ENCODE results near the gene PRELP.

Gene PRELP

DNA sequence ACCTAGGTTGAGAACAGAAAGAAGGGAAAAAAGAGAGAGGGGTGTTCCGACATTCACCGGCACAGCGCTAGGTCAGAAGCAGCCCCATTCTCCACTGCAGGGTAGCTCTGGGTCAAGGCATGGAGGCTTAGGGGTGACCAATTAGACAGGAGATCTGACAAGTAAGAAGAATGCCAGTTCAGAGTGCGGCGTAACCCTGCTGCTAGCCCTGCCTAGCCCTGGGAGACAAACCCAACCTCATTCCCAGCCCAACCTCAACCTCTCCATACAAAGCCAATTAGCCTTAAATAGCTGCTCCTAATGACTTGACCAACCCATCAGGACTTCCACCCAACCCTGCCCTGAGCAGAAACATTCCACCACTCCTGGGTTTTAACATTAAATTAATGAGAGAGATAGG lies 3.4 kb downstream of the PRELP start:
- no peak for DNase-seq

DNA sequence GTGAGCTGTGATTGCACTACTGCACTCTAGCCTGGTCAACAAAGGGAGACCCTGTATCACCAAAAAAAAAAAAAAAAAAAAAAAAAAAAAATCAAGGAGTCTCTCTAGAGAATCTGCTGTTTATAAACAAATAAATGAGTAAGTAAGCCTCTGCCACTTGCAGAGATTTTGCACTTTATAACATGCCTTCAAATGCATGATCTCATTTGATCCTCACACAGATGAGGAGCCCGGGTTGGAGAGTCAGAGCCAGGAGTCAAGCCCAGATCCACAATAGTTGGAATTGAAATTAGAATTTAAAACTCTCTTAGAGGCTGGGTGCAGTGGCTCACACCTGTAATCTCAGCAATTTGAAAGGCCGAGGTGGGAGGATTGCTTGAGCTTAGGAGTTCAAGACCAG lies 4.0 kb downstream of the PRELP start:
- no peak for DNase-seq

DNA sequence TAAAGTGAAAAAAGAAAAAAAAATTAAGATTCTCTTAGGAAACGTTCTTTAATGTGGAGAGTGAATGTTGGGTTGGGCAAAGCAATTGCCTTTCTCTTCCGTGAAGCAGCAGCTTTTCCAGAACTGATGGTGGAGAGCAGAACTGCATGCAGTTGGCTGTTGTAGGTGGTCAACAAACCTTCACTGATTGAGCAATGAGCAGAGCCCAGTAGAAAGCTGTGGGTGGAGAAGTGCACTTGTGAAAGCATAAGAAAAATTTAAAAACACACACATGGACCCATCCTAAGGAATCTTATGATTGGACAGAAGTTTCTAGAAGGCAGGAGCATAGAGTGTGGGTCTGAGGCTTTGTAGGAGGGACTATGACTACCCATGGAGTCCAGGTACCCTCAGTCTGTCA lies 4.5 kb downstream of the PRELP start:
- peak; percentile 64 for DNase-seq

DNA sequence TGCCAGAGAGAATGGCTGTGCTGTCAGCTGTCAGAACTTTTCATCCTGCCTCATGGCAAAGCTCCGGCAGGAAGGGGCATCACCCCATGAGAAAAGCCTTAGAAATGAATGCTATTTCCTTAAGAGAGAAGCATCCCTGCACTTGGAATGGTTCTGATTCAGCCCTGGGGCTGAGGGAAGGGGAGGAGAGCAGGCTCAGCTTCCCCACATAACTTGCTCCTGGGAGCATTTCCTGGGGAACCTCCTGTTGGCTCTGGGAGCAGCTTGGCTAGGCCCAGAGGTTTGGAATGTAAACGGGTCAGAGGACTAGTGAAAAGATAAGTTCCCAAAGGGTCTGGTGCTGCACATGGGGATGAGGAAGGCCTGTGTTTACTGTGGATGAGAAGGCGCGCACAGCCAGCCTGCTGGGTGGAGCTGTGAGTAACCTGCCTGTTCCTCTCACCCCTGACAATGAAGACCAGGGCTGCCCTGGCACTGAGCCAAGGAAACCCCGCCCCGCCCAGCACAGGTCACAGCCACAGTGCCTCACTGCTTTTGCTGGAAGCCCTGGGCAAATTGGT lies 5.0 kb downstream of the PRELP start:
- peak; percentile 97 for DNase-seq

DNA sequence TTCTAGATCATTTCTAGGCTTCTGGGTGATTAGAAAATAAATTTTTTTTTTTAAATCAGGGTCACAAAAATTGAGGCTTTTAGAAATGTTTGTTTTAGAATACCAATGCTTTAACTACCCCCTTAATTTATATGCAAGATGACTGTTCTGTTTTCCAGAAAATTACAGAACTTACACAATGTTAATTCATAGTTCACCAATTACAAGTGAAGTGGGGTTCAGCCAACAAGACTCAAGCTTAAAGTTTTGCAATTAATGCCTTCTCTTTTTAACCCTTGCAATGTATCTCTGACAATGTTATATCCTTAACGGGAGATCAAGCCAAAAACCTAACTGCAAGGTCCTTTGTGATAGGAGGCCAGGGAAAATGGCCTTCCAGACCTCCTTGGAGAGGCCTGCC lies 5.6 kb downstream of the PRELP start:
- no peak for DNase-seq

GRCh38 chr1:203486618-203487370 lies 11.2 kb downstream of the PRELP start:
- no peak for DNase-seq

DNA sequence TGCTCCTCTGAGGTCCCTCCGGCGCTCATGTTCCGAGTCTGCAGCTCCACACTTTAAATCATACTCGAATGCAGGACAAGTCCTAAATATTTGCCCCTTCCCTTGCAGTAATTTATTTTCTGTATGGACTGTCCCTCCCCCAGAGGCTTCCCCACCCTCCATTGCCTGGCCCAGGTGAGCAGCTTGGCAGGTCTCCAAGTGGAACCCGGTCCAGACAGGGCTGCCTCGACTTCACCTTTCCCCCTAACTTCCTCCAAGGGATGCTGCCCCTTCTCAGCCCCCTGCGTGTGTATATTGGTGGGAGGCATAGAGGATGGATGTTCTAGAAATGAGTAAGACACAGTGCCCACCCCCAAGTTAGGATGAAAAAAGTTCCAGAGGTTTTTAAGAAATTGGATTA lies 12.9 kb downstream of the PRELP start:
- DNase-seq, result no peak

DNA sequence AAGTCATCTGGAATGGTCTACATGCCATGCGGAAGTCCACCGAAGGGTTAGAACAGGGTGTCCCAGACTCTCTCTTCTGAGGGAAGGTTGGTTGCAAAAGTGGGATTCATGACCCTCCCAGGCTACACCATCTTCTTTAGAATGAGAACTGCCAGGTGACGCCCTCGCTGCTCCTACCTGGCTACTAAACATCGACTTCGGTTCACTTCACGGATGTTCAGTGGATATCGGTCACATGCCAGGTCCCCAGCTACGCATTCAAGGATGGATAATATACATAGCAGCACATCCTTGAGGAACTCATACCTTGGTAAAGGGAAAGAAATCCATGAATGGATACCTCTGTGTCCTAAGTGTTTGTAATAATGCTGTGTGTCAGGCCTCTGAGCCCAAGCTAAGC lies 15.0 kb downstream of the PRELP start:
- no peak for DNase-seq

DNA sequence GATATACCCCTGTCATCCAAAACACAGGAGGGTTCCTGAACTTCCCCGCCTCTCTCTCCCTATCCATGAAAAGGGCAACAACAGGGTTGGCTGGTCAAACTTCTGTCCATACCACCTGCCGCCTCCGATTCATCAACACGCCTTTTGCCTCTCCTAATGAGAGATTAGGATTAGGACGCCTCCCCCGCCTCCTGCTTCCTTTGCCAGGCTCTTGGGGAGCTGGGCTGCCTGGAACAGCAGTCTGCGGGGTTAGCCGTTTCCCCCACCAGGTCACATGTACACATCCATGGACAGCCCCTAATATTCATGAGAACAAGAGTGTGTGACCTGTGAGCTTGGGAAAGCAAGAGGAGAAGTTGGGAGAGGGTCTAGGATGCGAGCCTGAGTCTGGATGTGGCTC lies 16.1 kb downstream of the PRELP start:
- DNase-seq, result no peak

- no peak for DNase-seq
Measured at GRCh38 chr1:203492082-203492747, 16.6 kb downstream of the PRELP start.

DNA sequence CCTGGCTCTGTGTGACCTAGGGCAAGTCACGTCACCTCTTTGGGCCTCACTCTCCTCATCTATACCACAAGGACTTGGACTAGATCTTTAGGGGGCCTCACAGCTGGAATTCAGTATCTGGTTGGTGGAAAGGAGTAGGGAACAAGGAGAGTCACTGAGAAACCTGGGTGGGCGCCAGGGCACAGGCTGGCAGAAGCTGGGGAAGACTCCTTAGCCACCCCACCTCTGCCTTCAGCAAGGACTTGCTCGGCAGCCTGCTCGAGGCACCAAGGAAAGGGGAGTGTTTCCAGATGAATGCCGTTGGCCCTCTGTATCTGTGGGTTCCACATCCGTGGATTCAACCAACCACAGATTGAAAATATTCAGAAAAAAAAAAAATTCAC lies 17.1 kb downstream of the PRELP start:
- DNase-seq, result no peak

DNA sequence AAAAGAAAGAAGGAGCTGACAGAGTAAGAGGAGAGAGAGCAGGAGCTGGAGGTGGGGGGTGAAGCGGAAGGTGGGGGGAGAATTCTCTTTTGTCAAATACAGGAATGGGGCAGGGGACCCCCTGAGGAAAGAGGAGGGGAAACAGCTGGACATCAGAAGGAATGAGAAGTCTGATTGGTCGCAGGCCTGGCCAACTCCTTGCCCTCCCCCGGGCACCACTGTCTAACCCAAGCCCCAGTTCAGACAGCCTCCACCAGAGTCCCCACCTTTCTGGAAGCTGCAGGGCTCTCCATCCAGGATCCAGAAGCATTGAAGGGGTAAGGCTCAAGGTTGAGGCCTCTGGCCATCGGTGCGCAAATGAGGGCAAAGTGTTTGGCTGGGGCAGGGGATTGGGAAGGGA lies 18.3 kb downstream of the PRELP start, which contains the start of gene OPTC:
Gene OPTC (plus strand): TSS at position 253 of the 400 bp plus-strand sequence. CDS start 1,853 bp downstream, outside the sequence.
- DNase-seq, result no peak

- no peak for DNase-seq
Measured at GRCh38 chr1:203495845-203496244, 20.2 kb downstream of the PRELP start.

DNA sequence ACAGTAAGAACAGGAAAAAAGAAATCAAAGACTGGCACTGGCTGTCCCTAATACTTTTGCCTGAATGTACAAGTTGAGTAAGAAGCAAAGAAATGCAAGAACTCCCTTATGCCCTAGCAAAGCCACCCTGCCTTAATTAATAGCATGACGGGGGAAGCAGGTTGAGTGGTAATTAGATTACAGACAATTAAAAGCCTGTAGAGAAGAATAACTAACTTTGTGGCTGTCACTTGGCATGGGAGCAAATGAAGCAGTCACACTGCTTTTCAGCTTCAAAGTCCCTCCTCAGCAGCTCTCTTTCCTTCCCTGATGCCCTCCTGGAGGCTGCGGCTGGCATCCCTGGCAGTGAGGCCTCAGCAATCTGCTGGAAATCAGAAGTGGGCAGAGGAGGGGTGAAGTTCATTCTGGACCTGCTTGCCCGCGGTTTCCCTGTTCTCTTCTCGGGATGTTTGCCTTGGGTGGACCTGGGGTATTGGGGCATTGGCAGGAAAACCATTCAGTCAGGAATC lies 21.7 kb downstream of the PRELP start:
- DNase-seq, result no peak

DNA sequence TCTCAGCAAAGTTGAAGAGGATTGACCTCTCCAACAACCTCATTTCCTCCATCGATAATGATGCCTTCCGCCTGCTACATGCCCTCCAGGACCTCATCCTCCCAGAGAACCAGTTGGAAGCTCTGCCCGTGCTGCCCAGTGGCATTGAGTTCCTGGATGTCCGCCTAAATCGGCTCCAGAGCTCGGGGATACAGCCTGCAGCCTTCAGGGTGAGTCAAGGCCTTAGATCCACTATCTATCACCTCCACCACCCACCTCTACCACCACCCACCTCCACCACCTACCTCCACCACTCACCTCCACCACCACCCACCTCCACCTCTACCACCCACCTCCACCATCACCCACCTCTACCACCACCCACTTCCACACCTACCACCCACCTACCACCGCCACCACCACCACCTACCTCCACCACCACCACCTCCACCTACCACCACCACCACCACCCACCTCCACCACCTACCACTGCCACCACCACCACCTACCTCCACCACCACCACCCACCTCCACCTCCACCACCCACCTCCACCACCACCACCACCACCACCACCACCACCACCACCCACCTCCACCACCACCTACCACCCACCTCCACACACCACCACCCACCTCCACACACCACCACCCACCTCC lies 24.2 kb downstream of the PRELP start:
- DNase-seq, result no peak

DNA sequence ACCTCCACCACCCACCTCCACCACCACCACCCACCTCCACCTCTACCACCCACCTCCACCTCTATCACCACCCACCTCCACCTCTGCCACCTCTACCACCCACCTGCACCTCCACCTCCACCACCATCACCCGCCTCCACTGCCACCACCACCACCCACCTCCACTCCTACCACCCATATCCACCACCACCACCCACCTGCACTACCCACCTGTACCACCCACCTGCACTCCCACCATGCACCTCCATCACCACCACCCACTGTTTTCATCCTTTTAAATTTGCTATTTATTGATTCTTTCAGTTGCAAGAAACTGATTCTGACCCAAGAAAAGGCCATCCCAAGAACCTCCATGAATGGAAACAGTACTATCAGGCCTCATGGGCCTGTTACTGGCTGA lies 24.7 kb downstream of the PRELP start:
- no peak for DNase-seq

DNA sequence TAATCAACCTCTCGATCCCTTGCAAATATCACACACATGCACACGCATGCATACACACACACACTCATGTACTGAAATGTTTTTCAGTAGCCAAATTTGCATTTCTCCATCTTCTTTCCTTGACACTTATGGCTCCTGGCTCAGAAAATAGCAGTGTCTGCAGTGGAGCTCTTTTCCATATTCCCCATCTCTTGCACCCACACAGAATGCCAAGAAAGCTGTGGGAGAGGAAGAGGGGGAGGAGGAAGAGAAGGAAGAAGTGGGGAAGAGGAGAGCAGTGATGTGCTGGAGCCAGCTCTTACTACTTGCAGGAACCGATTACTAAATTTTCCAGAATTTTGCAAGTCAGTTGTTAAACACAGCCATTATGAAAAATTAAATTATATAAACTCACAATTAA lies 28.2 kb downstream of the PRELP start:
- no peak for DNase-seq

DNA sequence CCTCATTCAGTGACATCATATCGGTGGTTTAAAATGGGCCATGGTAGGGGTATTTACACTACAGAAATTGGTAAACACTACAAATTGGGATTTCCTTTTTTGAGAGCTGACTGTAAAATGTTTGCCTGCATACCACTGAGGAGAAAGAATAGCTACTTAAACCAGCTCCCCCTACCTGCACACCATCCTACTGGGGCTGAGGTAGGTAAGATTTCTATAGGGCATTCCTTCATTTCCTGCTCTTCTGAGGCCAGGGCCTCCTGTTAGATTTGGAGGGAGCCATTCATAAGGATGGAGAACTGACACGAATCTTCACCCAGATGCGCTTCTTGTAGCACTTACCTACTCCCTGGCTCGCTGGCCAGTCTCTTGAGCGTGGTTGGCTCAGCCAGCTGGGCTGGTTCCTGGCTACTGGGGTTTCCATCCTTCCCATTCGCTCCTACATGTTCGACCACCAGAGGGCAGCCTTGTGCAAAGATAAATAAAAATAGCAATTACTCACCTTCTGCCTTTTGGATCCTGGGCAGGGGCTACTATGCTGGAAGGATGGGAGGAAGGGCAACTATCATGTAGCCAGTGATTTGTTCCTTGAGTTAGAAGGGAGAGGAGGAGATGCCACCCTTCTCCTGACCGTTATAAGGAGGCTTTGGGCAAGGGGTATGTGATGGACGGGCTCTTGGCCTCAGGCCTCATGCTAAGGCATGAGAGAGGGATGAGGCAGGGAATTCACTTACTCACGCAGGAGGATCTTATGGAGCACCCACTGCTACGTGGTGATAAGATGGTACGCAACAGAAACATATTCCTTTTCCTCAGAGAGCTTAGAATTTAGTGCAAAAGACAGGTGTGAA lies 29.0 kb downstream of the PRELP start:
- peak; percentile 83 for DNase-seq

DNA sequence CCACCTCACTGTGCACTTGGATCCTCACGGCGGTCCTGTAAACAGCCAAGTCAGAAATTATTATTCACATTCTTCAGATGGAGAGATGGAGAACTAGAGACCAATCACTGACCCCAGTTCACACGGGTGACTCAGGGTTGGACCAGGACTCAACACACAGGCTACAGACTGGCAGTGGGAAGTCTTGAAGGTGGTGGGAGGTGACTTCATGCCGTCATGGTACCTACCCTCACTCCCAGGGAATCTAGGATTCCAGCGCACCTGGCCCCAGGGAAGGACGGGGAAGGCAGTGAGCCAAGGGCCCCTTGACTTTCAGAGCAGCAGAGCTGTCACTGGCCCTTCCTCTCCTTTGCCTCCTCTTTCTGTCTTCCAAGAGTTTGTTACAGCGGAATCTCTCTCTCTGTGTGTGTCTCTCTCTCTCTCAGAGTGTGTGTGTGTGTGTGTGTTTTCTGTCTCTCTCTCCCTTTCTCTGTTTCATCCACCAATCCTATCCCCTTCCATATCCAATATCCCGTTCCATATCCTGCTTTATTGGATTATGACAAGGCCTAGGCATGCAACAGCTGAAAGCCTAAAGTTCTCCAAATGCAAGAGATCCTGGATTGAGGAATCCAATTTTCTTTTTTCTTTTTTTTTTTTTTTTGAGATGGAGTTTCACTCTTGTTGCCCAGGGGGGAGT lies 30.1 kb downstream of the PRELP start:
- DNase-seq, result no peak

GRCh38 chr1:203506858-203507626 lies 31.4 kb downstream of the PRELP start:
- no peak for DNase-seq

- DNase-seq, result no peak
Measured at GRCh38 chr1:203507759-203508158, 32.2 kb downstream of the PRELP start.
